Neural cell (in vitro differentiated cells): Measurements from ENCODE around the gene ZMYND10.

Experiments
- EP300 ChIP-seq: fragments of 450-650 bp; conservative IDR thresholded peaks from 2 replicates; pipeline ENCODE4 v1.6.1; 2014; ENCODE audit warnings: antibody characterized with exemption, mild to moderate bottlenecking, moderate library complexity; ENCODE audit not compliant: poor library complexity, severe bottlenecking
- EZH2 ChIP-seq: fragments of 200-600, 300-800 bp; shearing (Covaris generic), sonication (generic); IDR thresholded peaks from 2 replicates; pipeline ENCODE4 v1.6.1; 2014; ENCODE audit warnings: antibody characterized with exemption, low read length, borderline replicate concordance, mild to moderate bottlenecking; ENCODE audit not compliant: insufficient read depth, poor library complexity, severe bottlenecking
- MXI1 ChIP-seq: fragments of 450-650 bp; conservative IDR thresholded peaks from 2 replicates; pipeline ENCODE4 v1.6.1; 2014; ENCODE audit warnings: antibody characterized with exemption, mild to moderate bottlenecking; ENCODE audit not compliant: poor library complexity, severe bottlenecking
- POLR2AphosphoS5 ChIP-seq: IDR thresholded peaks from 2 replicates; pipeline ENCODE4 v1.6.1; 2012
- RAD21 ChIP-seq: fragments of 450-650 bp; conservative IDR thresholded peaks from 2 replicates; pipeline ENCODE4 v1.6.1; 2014; ENCODE audit warnings: antibody characterized with exemption, mild to moderate bottlenecking, moderate library complexity
- SMC3 ChIP-seq: fragments of 450-650 bp; conservative IDR thresholded peaks from 2 replicates; pipeline ENCODE4 v1.6.1; 2014; ENCODE audit warnings: antibody characterized with exemption, mild to moderate bottlenecking, moderate library complexity; ENCODE audit not compliant: poor library complexity
- TAF1 ChIP-seq: IDR thresholded peaks from 2 replicates; pipeline ENCODE4 v1.6.1; 2012; ENCODE audit warnings: low read depth
- TF ChIP-seq, protein P1 (sequence below): IDR thresholded peaks from 2 replicates; pipeline ENCODE4 v1.6.1; 2012; ENCODE audit warnings: borderline replicate concordance
- TF ChIP-seq, protein P2 (sequence below): fragments of 450-650 bp; IDR thresholded peaks from 2 replicates; pipeline ENCODE4 v1.5.1; 2014; ENCODE audit warnings: antibody characterized with exemption, mild to moderate bottlenecking, moderate library complexity; ENCODE audit not compliant: poor library complexity, severe bottlenecking

DNA sequence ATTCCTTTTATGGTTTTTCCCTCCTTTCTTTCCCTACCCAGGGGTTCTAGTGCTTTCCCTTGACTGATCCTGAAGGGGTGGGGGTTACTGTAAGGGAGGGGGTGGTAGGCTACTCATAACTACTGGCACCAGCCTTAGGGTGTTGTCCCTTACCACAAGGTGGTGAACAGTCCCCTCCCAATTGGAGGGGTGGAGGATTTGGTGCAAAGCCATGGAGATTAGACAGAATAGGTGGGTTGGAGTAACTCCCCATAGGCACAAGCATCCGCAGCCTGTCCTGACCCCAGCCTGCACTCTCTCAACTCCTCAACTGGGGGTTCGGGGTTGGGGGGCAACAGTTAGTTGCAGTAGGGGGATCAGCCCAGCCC is 20.4 kb downstream of the ZMYND10 start:
- TF ChIP-seq EZH2 (no peak), EP300 (no peak), POLR2AphosphoS5 (no peak), TAF1 (no peak), RAD21 (no peak), SMC3 (no peak), MXI1 (no peak)
- TF ChIP-seq, protein P1, sequence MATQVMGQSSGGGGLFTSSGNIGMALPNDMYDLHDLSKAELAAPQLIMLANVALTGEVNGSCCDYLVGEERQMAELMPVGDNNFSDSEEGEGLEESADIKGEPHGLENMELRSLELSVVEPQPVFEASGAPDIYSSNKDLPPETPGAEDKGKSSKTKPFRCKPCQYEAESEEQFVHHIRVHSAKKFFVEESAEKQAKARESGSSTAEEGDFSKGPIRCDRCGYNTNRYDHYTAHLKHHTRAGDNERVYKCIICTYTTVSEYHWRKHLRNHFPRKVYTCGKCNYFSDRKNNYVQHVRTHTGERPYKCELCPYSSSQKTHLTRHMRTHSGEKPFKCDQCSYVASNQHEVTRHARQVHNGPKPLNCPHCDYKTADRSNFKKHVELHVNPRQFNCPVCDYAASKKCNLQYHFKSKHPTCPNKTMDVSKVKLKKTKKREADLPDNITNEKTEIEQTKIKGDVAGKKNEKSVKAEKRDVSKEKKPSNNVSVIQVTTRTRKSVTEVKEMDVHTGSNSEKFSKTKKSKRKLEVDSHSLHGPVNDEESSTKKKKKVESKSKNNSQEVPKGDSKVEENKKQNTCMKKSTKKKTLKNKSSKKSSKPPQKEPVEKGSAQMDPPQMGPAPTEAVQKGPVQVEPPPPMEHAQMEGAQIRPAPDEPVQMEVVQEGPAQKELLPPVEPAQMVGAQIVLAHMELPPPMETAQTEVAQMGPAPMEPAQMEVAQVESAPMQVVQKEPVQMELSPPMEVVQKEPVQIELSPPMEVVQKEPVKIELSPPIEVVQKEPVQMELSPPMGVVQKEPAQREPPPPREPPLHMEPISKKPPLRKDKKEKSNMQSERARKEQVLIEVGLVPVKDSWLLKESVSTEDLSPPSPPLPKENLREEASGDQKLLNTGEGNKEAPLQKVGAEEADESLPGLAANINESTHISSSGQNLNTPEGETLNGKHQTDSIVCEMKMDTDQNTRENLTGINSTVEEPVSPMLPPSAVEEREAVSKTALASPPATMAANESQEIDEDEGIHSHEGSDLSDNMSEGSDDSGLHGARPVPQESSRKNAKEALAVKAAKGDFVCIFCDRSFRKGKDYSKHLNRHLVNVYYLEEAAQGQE = no peak
- TF ChIP-seq, protein P2, sequence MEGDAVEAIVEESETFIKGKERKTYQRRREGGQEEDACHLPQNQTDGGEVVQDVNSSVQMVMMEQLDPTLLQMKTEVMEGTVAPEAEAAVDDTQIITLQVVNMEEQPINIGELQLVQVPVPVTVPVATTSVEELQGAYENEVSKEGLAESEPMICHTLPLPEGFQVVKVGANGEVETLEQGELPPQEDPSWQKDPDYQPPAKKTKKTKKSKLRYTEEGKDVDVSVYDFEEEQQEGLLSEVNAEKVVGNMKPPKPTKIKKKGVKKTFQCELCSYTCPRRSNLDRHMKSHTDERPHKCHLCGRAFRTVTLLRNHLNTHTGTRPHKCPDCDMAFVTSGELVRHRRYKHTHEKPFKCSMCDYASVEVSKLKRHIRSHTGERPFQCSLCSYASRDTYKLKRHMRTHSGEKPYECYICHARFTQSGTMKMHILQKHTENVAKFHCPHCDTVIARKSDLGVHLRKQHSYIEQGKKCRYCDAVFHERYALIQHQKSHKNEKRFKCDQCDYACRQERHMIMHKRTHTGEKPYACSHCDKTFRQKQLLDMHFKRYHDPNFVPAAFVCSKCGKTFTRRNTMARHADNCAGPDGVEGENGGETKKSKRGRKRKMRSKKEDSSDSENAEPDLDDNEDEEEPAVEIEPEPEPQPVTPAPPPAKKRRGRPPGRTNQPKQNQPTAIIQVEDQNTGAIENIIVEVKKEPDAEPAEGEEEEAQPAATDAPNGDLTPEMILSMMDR = no peak
